ENCODE measurements around the gene ATP2B2. TPM values are rescaled to one million over a fixed set of nuclear protein-coding genes. Genes with fewer than 3 reads are reported as not detected.

ATP2B2 gene
- total and polyA plus RNA-seq, 2 of the 8 experiments (the other 6 are each of a cell fraction or from before 2014, with no cell fraction given): 0.14 to 1.2 TPM

- no peak overlapping the region for H2BK12ac ChIP-seq (ENCODE audit: low read depth, low read length)
- H4K8ac ChIP-seq (ENCODE audit: extremely low read depth, insufficient read depth, low read length): no peak overlapping the region
- no peak overlapping the region for H2AK5ac ChIP-seq (ENCODE audit: low read depth, low read length)
- 85% methylated on average over 4 of the region's 5 CpGs; no CpG with 5 or more reads in 1 of the 2 experiments for WGBS, 2 experiments (ENCODE audit: extremely low coverage in 1 of 2, insufficient coverage in 1 of 2, insufficient read length in 1 of 2, insufficient replicate concordance in 2 of 2, low coverage in 1 of 2, low lambda C conversion rate in 2 of 2, missing lambda C conversion rate in 1 of 2)
- no peaks in the 10 kb centered on the region for H4K20me1 ChIP-seq (replicated peaks in 1 of 2; ENCODE audit: control insufficient read depth in 1 of 2, insufficient read depth in 2 of 2, low read length in 2 of 2)
- H3K14ac ChIP-seq (ENCODE audit: insufficient read length): no peak overlapping the region
- no peak overlapping the region for H2BK15ac ChIP-seq (ENCODE audit: low read length)
- H3K4me3 ChIP-seq (ENCODE audit: extremely low read depth in 1 of 4, insufficient read depth in 2 of 4, low read depth in 3 of 4, low read length in 4 of 4): no peak overlapping the region
- H4K5ac ChIP-seq (ENCODE audit: insufficient read length, low read depth, low read length): no peak overlapping the region
- no peak overlapping the region for H3K23ac ChIP-seq (ENCODE audit: insufficient read length)
- no peak overlapping the region for H2AFZ ChIP-seq (ENCODE audit: low read length)
- H3K36me3 ChIP-seq (ENCODE audit: control insufficient read depth in 2 of 4, insufficient read depth in 4 of 4, low read length in 3 of 4): no peaks in the 10 kb centered on the region
- no peak overlapping the region for H3K9ac ChIP-seq (replicated peaks in 1 of 4; ENCODE audit: extremely low read depth in 1 of 4, low read depth in 3 of 4, low read length in 3 of 4)
- no peak overlapping the region for H2BK120ac ChIP-seq (replicated peaks; ENCODE audit: low read depth, low read length)
- H3K79me1 ChIP-seq (ENCODE audit: low read depth, low read length): no peaks in the 10 kb centered on the region
- H3K4me1 ChIP-seq (replicated peaks in 1 of 4; ENCODE audit: control insufficient read depth in 3 of 4, insufficient read depth in 4 of 4, low read length in 3 of 4): no peaks in the 10 kb centered on the region
- no peak overlapping the region for H3K4me2 ChIP-seq (ENCODE audit: insufficient read depth in 1 of 2, low read depth in 2 of 2, low read length in 2 of 2)
- no peak overlapping the region for H3K4ac ChIP-seq (replicated peaks; ENCODE audit: insufficient read length, low read depth, low read length)
- H3K56ac ChIP-seq (replicated peaks; ENCODE audit: insufficient read length, low read depth, low read length): no peak overlapping the region
- no peak overlapping the region for H2BK20ac ChIP-seq (ENCODE audit: low read length)
- TF ChIP-seq SUZ12 (IDR thresholded peaks at IDR 0.05; ENCODE audit: low read length) (no peak), EP300 (IDR thresholded peaks at IDR 0.05; ENCODE audit: borderline replicate concordance in 1 of 2, low read depth in 2 of 2, low read length in 2 of 2) (no peak), POLR2A (IDR thresholded peaks at IDR 0.05; ENCODE audit: control extremely low read depth in 1 of 2, low read depth in 2 of 2, low read length in 2 of 2) (no peak), RBBP5 (IDR thresholded peaks at IDR 0.05; ENCODE audit: borderline replicate concordance, low read depth, low read length) (no peak), KDM4A (IDR thresholded peaks at IDR 0.05; ENCODE audit: low read depth, low read length, severe bottlenecking) (no peak), HDAC2 (IDR thresholded peaks at IDR 0.05; ENCODE audit: borderline replicate concordance in 1 of 2, low read depth in 2 of 2, low read length in 2 of 2) (no peak), MAFK (IDR thresholded peaks at IDR 0.05; ENCODE audit: low read depth, low read length) (no peak)
- no peak overlapping the region for H3K18ac ChIP-seq (ENCODE audit: extremely low read depth, low read length)
- H3K79me2 ChIP-seq (ENCODE audit: control insufficient read depth in 1 of 2, insufficient read depth in 2 of 2, low read length in 2 of 2): no peaks in the 10 kb centered on the region
- CTCF ChIA-PET (ENCODE audit: partially characterized antibody): interaction anchor here (0.7 to 1.2 kb wide), 3 partner anchors 16 to 202 kb away, joined by 3 to 4 read pairs (median 3); no protein-coding TSS in a partner anchor
- H3K27me3 ChIP-seq (replicated peaks in 1 of 4; ENCODE audit: control insufficient read depth in 3 of 4, extremely low read depth in 1 of 4, insufficient read depth in 3 of 4, low read length in 3 of 4): no peaks in the 10 kb centered on the region
- FAIRE-seq: no peak
- no peaks in the 10 kb centered on the region for H3K23me2 ChIP-seq (ENCODE audit: low read depth, low read length)
- POLR2A ChIA-PET (ENCODE audit: partially characterized antibody): no interaction called here
- DNase-seq (ENCODE audit: low read depth in 1 of 2, low spot score in 2 of 2): peak in 1 of 2 experiments; percentile 47
- H4K91ac ChIP-seq (replicated peaks; ENCODE audit: insufficient read length, low read length): no peak overlapping the region
- peaks cover 8% of the 10 kb centered on the region in 2 experiments; a peak in 3 of 4 replicates for H3K9me3 ChIP-seq (ENCODE audit: insufficient read depth in 2 of 2, low read depth in 1 of 2, low read length in 1 of 2)
- H2BK5ac ChIP-seq (ENCODE audit: low read depth, low read length): no peak overlapping the region
- no peak overlapping the region for H3K27ac ChIP-seq (ENCODE audit: low read depth, low read length)
Measured at GRCh38 chr3:10546181-10546624, 40.8 kb upstream of the ATP2B2 start.

All from H1 (cell line).